HG03064 (cell line): Measurements from ENCODE around the gene CD79A.
"Not testable (repeated sequence)": the region's sequence is repeated elsewhere in the genome, so short reads cannot be mapped to it uniquely, and the experiment has no call there.

ENCODE experiments used
- ATAC-seq: cut with Tn5 transposase; IDR thresholded peaks from one replicate; pipeline ENCODE4 v1.9.1; 2021; ENCODE audit warnings: low read depth; ENCODE audit not compliant: unreplicated experiment

Gene CD79A

DNA sequence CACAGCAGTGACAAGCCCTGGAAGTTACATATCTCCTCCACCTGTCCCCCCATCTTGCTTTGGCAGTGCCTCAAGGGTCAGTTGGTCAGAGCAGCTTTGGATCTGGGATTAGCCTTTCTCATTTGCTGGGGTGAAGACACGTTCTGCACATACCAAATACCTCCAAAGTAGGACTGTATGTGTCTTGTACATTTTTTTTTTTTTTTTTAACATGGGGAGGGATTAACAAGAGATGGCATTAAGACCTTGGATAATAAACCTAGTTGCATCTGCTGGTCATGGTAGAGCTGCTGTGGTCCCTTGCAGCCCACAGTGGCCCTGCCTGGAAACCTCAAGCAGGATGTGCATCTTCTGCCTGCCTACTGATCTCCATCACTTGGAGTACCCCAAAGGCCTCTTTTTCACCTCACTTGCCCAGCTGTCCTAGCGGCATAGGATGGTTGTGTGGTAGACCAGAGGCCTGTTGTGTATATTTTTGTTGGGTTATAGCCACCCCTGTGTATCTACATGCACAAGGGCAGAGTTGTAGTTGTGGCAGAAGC lies 14.6 kb upstream of the CD79A start:
- ATAC-seq: no peak

DNA sequence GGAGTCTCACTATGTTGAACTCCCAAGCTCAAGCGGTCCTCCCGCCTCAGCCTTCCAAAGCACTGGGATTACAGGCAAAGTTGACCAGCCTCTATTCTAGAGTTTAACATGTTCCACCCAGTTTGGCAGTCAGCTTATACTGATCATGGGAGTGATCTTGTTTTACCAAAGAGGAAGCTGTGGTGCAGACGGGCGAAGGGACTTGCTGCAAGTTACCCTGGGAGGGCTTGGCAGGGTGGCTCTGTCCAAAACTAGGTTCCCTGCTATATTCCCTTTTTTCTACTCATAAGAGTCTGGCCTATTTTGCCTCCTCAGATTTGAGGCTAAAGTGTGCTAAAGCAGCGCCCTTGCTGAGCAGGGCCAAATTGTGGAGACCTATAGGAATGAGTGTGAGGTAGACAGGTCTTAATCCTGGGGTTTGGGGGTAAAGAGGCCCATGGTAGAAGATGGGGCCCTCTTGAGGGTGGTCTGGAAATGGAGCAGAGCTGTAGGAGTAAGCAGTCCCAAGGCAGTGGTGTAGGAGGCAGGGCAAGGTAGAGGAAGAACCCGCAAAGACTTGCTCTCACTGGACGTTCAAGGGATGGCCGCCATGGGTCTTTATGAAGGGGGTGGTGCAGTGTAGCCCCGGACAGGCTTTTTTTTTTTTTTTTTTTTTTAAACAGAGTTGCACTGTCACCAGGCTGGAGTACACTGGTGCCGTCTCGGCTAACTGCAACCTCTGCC lies 13.7 kb upstream of the CD79A start:
- ATAC-seq: no peak

GRCh38 chr19:41864374-41864773 lies 12.7 kb upstream of the CD79A start:
- no peak for ATAC-seq

DNA sequence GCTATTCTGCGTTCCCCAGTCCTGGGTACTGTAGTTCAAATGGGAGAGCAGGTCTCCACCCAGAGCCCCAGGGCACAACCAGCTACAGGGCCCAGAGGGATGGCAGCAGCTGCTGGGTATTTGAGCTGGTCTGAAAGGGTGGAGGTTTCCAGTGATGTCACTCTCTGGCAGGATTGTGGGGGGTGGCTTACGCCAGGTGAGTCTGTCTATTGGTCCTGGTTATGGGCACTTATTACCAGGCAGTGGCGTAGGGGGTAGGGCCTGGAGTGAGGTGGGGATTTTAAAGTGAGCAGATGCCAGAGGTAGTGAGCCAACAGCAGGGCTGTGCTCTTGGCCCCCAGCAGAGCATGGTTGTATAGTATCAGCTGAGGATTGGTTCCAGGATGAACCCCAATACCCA lies 10.8 kb upstream of the CD79A start:
- ATAC-seq: no peak

DNA sequence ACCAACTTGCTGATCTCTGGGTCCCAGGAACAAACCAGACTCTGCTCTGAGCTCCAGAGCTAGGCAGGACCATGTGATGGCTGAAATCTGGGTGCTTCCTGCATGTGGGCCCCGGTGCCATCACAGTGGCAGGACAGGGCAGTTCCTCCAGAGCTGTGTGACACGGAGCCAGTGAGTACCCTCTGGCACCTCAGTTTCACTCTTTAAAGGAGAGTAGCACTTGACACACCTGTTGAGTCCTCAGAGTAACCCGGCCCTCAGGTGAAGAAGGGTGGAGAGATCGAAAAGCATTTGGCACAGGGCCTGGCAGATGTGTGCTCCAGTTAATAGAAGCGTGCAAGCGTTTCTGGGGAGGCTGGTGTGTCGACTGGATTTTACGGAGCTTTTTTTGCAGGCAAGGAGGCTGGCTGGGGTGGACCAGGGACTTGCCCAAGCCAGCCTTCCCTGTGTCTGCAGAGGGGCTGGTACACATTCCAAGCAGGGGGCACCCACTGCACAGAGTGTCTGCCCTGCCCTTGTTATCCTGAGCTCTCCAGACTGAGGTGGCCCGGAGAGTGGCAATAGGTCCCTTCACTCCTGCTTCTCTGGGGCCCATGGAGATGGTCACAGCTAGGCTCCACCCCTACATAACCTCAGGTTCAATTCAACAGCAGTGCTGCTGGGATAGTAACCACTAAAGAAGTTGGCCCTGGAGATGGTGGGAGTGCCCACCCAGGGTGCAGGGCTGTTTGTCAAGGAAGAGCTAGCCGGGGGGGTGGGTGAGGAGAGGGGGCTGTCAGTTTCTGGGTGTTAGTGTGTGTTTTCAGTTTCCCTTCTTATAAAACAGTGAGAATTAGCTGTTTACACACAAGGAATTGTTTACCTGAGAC lies 8.7 kb upstream of the CD79A start:
- no peak for ATAC-seq

DNA sequence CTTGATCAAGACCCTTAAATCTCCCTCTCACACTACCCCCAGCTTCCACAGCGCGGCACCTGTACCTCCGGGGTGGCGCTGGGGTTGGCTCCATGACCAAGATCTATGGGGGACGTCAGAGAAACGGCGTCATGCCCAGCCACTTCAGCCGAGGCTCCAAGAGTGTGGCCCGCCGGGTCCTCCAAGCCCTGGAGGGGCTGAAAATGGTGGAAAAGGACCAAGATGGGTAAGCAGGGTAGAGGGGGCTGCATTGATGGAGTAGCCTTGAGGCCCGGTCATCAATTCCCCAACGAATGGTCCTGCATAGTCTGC lies 8.1 kb upstream of the CD79A start:
- ATAC-seq: no peak

- ATAC-seq: no peak
These were observed 7.6 kb upstream of the CD79A start for GRCh38 chr19:41869374-41869955.

GRCh38 chr19:41870401-41870873 lies 6.6 kb upstream of the CD79A start:
- ATAC-seq: no peak

- no peak for ATAC-seq
These were observed 5.3 kb upstream of the CD79A start for GRCh38 chr19:41871573-41872383.

DNA sequence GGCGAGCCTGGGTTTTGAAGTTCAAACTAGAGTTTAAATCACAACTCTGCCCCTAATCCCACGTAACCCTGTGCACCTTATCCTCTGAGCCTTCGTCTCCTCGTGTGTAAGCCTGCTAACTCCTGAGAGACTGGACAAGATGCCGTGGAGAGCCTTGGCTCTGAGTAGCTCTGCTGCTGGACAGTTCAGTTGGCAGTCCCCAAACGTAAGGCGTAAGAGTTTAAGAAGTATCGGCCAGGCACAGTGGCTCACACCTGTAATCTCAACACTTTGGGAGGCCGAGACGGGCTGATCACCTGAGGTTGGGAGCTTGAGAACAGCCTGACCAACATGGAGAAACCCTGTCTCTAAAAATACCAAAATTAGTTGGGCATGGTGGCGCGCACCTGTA lies 4.7 kb upstream of the CD79A start:
- ATAC-seq: no peak

DNA sequence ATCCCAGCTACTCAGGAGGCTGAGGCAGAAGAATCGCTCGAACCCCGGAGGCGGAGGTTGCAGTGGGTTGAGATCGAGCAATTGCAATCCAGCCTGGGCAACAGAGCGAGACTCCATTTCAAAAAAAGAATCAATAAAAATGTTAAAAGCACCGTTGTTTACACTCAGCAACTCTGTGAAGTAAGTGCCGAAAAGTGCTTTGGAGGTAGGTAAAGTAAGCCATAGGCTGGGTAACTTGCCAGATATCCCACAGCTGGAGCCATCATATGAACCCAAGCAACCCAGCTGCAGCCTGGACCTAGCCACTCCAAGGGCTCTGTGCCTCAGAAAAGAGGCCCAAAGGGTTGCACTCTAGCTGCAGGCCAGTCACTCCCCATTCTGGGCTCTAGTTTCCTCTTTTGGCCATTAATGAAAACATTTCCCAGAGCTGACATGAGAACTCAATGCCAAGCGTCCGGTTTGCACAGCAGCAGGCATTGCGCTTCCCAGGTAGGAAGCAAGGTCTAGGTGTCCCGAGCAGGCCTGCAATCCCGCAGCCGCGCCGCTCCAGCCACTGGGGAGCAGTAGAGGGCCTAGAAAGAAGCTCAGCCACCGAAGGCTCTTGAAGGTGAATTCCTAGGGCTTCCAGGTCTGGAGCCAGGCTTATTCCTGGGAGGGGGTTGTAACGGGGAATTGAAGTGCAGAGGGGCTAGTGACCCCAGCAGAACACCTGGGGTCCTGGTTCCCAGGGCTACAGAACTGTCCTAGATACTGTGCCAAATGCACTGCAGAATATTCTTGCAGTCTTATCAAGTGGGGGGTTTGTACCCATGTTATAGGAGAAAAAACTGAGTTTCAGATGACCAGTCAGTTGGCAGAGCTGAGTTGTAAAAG lies 4.1 kb upstream of the CD79A start:
- ATAC-seq: no peak

- ATAC-seq: not testable (repeated sequence)
These were observed 1.1 kb upstream of the CD79A start for GRCh38 chr19:41875973-41876372.

- no peak for ATAC-seq
These were observed 1.1 kb downstream of the CD79A start for GRCh38 chr19:41877916-41878905.

- no peak for ATAC-seq
These were observed 2.0 kb downstream of the CD79A start for GRCh38 chr19:41879080-41879479.

GRCh38 chr19:41879670-41880328 lies 2.7 kb downstream of the CD79A start:
- no peak for ATAC-seq

- ATAC-seq: no peak
These were observed 3.2 kb downstream of the CD79A start for GRCh38 chr19:41880329-41880708.

GRCh38 chr19:41882568-41883462 lies 5.7 kb downstream of the CD79A start, which contains the start of gene ARHGEF1:
TSS of gene ARHGEF1 (plus strand) at chr19:41883184. CDS start at chr19:41888083, 4,899 bp downstream.
- ATAC-seq: no peak
